K562 (cell line): ENCODE data around the gene TSPOAP1. TPM values are rescaled to one million over a fixed set of nuclear protein-coding genes. Genes with fewer than 3 reads are reported as not detected.
A peak's percentile ranks its signal among the peaks of the same experiment; 100 is the strongest.

ENCODE experiments used
- CREM ChIP-seq: IDR thresholded peaks from 2 replicates; pipeline ENCODE4 v1.6.1; 2014; ENCODE audit warnings: antibody characterized with exemption, low read depth
- CSDE1 ChIP-seq, 2 experiments: fragments of 450-650 bp; IDR thresholded peaks; 2 replicates each; pipeline ENCODE4 v1.6.1; 2016; ENCODE audit warnings: mild to moderate bottlenecking in 1 of 2
- DMBX1 ChIP-seq: fragments of 250-450 bp; sonication (Bioruptor Pico); IDR thresholded peaks from 2 replicates; pipeline ENCODE4 v1.8.0; 2022; ENCODE audit warnings: inconsistent platforms, mild to moderate bottlenecking, moderate library complexity, borderline replicate concordance
- ELK3 ChIP-seq: fragments of 450-650 bp; formaldehyde crosslinking; IDR thresholded peaks from 2 replicates; pipeline ENCODE4 v1.4.0; 2020; ENCODE audit warnings: mild to moderate bottlenecking
- EZH2 ChIP-seq: IDR thresholded peaks from 2 replicates; pipeline ENCODE4 v1.6.1; 2012; ENCODE audit warnings: low read depth, mild to moderate bottlenecking, inconsistent platforms, low read length, borderline replicate concordance
- GABPB1 ChIP-seq: sonication (generic); formaldehyde crosslinking; IDR thresholded peaks from 2 replicates; pipeline ENCODE4 v1.8.0; 2022; ENCODE audit warnings: mild to moderate bottlenecking, missing genetic modification reagents
- GATAD2A ChIP-seq: fragments of 450-650 bp; IDR thresholded peaks from 2 replicates; pipeline ENCODE4 v1.6.1; 2017
- GTF2F1 ChIP-seq: IDR thresholded peaks from 2 replicates; pipeline ENCODE4 v1.6.1; 2011; ENCODE audit warnings: low read depth, low read length, improper control_type of control experiment
- HMGN3 ChIP-seq: IDR thresholded peaks from 2 replicates; pipeline ENCODE4 v1.6.1; 2011; ENCODE audit warnings: borderline replicate concordance, low read depth, mild to moderate bottlenecking, mixed read lengths, low read length; ENCODE audit not compliant: insufficient read length; ENCODE audit errors: extremely low read depth
- KAT8 ChIP-seq: fragments of 450-650 bp; IDR thresholded peaks from 2 replicates; pipeline ENCODE4 v1.6.1; 2016; ENCODE audit warnings: low read depth, mild to moderate bottlenecking
- MAZ ChIP-seq, 2 experiments: fragments of 450-650 bp in 1 of 2; sonication (generic) in 1 of 2; formaldehyde crosslinking; IDR thresholded peaks in 1 of 2; conservative IDR thresholded peaks in 1 of 2; 2 replicates each; pipeline versions ENCODE4 v1.4.0 to v1.5.0; 2020; ENCODE audit warnings: mild to moderate bottlenecking in 1 of 2, missing genetic modification reagents in 1 of 2
- NFIX ChIP-seq: fragments of 250-450 bp; sonication (Bioruptor Pico); IDR thresholded peaks from 2 replicates; pipeline ENCODE4 v1.4.0; 2020; ENCODE audit warnings: low read depth, mild to moderate bottlenecking, moderate library complexity
- NR0B1 ChIP-seq: fragments of 450-650 bp; IDR thresholded peaks from one replicate; pipeline ENCODE4 v1.6.1; 2018; ENCODE audit warnings: mild to moderate bottlenecking, moderate library complexity; ENCODE audit not compliant: partially characterized antibody
- PATZ1 ChIP-seq: fragments of 250-450 bp; sonication (Bioruptor Pico); IDR thresholded peaks from 2 replicates; pipeline ENCODE4 v1.5.0; 2020; ENCODE audit warnings: mild to moderate bottlenecking, borderline replicate concordance
- PCBP2 ChIP-seq: fragments of 200-400 bp; formaldehyde crosslinking; IDR thresholded peaks from 2 replicates; pipeline ENCODE4 v1.6.1; 2018; ENCODE audit warnings: low read length, low read depth, mild to moderate bottlenecking, moderate library complexity; ENCODE audit not compliant: poor library complexity, severe bottlenecking
- POLR2AphosphoS5 ChIP-seq: IDR thresholded peaks from 2 replicates; pipeline ENCODE4 v1.6.1; 2011; ENCODE audit warnings: mild to moderate bottlenecking, low read depth, low read length, moderate library complexity; ENCODE audit not compliant: control insufficient read depth, insufficient read depth
- POLR2B ChIP-seq: fragments of 450-650 bp; IDR thresholded peaks from 2 replicates; pipeline ENCODE4 v1.6.1; 2018; ENCODE audit warnings: low read depth; ENCODE audit not compliant: partially characterized antibody
- POLR3G ChIP-seq: IDR thresholded peaks from 2 replicates; pipeline ENCODE4 v1.6.1; 2011; ENCODE audit not compliant: insufficient read length, insufficient replicate concordance; ENCODE audit errors: extremely low read depth
- SMARCA4 ChIP-seq: fragments of 450-650 bp; IDR thresholded peaks from 2 replicates; pipeline ENCODE4 v1.6.1; 2016
- SMC3 ChIP-seq: conservative IDR thresholded peaks from 2 replicates; pipeline ENCODE4 v1.6.1; 2011; ENCODE audit warnings: low read depth, low read length, improper control_type of control experiment; ENCODE audit not compliant: insufficient read depth
- STAG1 ChIP-seq: sonication (generic); formaldehyde crosslinking; IDR thresholded peaks from 2 replicates; pipeline ENCODE4 v1.5.0; 2020; ENCODE audit warnings: missing genetic modification reagents, borderline replicate concordance
- TAF7 ChIP-seq: fragments of 450-650 bp; IDR thresholded peaks from 2 replicates; pipeline ENCODE4 v1.6.1; 2016; ENCODE audit warnings: missing genetic modification characterization, missing compliant biosample characterization
- ZNF444 ChIP-seq: fragments of 250-450 bp; sonication (Bioruptor Pico); IDR thresholded peaks from 2 replicates; pipeline ENCODE4 v1.4.0; 2020; ENCODE audit warnings: mild to moderate bottlenecking, moderate library complexity
- ZNF76 ChIP-seq: fragments of 250-450 bp; sonication (Bioruptor Pico); IDR thresholded peaks from 2 replicates; pipeline ENCODE4 v1.4.0; 2020; ENCODE audit warnings: mild to moderate bottlenecking, moderate library complexity, borderline replicate concordance
- polyA plus RNA-seq, 8 experiments: library from polyadenylated mRNA; depleted of rRNA in 4 of 8; stranded (reverse) in 5 of 8; unstranded in 3 of 8; fragments of >200 nt; fragmentation: Nextera tagmentation in 2 of 8; fragmentation: Illumina TruSeq in 1 of 8; extraction: Ambion mirVana in 2 of 8; extraction: Trizol in 1 of 8; gene quantifications; 2 replicates each; pipeline versions ENCODE4 v1.2.1 to v1.2.3, GENCODE V29; 2011 to 2014; ENCODE audit warnings: inconsistent platforms in 1 of 8, missing spikeins in 1 of 8
- total RNA-seq, 7 experiments: library from RNA; depleted of rRNA in 6 of 7; stranded (reverse); fragments of >200 nt in 6 of 7; fragmentation: Illumina TruSeq in 2 of 7; extraction: Trizol in 2 of 7; gene quantifications; 2 replicates each; pipeline versions ENCODE4 v1.2.1 to v1.2.3, GENCODE V29; 2011 to 2021; ENCODE audit warnings: low replicate concordance in 1 of 7

The TSPOAP1 gene
- total and polyA plus RNA-seq, 9 of the 15 experiments (the other 6 are each of a cell fraction or from before 2014, with no cell fraction given): 0.87 to 3.9 (median 1.8) TPM; not detected in 2

- TF ChIP-seq GTF2F1: 0 out of 2 replicates have a peak, but pooled peaks have one; percentile 65
- peak; percentile 24; the same call in 1 of the 2 replicates for TF ChIP-seq CREM
- peak; percentile 77 for TF ChIP-seq POLR2AphosphoS5
- TF ChIP-seq POLR2B: peak; percentile 100
- TF ChIP-seq KAT8: no peak
- TF ChIP-seq GATAD2A: no peak
- peak; percentile 57; the same call in 1 of the 2 replicates for TF ChIP-seq SMARCA4
- peak; percentile 63 for TF ChIP-seq GABPB1
- peak; percentile 27 to 73; a peak in 2 of 4 replicates for TF ChIP-seq MAZ (CRISPR knock-in tag; conservative IDR thresholded peaks at IDR 0.05 in 1 of 2, IDR thresholded peaks at IDR 0.05 in 1 of 2)
- TF ChIP-seq NFIX (CRISPR knock-in tag): no peak
- TF ChIP-seq POLR3G: no peak
- TF ChIP-seq NR0B1: no peak
- peak; percentile 64 to 70; a peak in 2 of 4 replicates for TF ChIP-seq CSDE1 (IDR thresholded peaks at IDR 0.05)
- TF ChIP-seq ELK3 (CRISPR knock-in tag): no peak
- TF ChIP-seq STAG1 (CRISPR knock-in tag): no peak
- TF ChIP-seq ZNF444 (CRISPR knock-in tag): no peak; the same call in 1 of the 2 replicates
- TF ChIP-seq ZNF76 (CRISPR knock-in tag): no peak
- TF ChIP-seq EZH2: no peak
- TF ChIP-seq DMBX1 (CRISPR knock-in tag): no peak
- TF ChIP-seq SMC3: no peak
- no peak for TF ChIP-seq TAF7
- TF ChIP-seq PCBP2: no peak
- TF ChIP-seq PATZ1: no peak; the same call in 1 of the 2 replicates
- peak; percentile 86 for TF ChIP-seq HMGN3
Observed at GRCh38 chr17:58328195-58329034, at the start of gene TSPOAP1 (continued).
